Measurements from ENCODE around the gene SPDEF. TPM values are rescaled to one million over a fixed set of nuclear protein-coding genes. Genes with fewer than 3 reads are reported as not detected.

The SPDEF gene
- total RNA-seq, 4 donors from 2014 or later = not detected

DNA sequence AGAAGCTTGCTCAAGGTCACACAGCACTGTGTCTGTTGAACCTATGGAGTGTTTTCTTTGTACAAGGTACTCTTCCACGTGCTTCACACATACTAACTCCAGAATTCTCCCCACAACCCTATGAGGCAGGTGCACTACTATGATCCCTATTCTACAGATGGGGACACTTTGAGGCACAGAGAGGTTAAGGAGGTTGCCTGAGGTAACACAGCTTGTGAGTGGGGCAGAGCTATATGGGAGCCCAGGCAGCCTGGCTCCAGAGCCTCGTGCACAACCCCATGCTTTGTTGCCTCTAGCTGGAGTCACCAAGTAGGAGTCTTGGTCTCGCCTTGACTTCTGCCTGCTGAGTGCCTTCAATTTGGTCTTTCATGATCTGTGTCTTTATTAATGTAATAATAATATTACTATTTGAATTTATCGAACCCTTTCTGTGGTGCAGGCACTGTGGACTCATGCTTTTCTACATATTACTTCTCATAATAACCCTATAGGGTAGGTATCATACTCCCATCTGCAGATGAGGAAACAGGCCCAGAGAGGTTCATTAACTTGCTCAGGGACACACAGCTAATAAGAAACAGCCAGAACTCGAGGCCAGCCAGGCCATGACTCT lies 13.3 kb upstream of the SPDEF start:
- H3K4me1 ChIP-seq = no peaks in the 10 kb centered on the region
- no peak overlapping the region for H3K27ac ChIP-seq
- H3K4me3 ChIP-seq = no peak overlapping the region
- H3K9me3 ChIP-seq = no peaks in the 10 kb centered on the region
- WGBS, 2 donors = 73 to 79% methylated on average over 5 of the region's 5 CpGs
- TF ChIP-seq POLR2A (IDR thresholded peaks at IDR 0.05) = no peak
- TF ChIP-seq EP300 (IDR thresholded peaks at IDR 0.05) = no peak
- TF ChIP-seq, protein P1, sequence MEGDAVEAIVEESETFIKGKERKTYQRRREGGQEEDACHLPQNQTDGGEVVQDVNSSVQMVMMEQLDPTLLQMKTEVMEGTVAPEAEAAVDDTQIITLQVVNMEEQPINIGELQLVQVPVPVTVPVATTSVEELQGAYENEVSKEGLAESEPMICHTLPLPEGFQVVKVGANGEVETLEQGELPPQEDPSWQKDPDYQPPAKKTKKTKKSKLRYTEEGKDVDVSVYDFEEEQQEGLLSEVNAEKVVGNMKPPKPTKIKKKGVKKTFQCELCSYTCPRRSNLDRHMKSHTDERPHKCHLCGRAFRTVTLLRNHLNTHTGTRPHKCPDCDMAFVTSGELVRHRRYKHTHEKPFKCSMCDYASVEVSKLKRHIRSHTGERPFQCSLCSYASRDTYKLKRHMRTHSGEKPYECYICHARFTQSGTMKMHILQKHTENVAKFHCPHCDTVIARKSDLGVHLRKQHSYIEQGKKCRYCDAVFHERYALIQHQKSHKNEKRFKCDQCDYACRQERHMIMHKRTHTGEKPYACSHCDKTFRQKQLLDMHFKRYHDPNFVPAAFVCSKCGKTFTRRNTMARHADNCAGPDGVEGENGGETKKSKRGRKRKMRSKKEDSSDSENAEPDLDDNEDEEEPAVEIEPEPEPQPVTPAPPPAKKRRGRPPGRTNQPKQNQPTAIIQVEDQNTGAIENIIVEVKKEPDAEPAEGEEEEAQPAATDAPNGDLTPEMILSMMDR (IDR thresholded peaks at IDR 0.05) = no peak
- H3K36me3 ChIP-seq = no peaks in the 10 kb centered on the region
- DNase-seq (ENCODE audit: low spot score in 2 of 2) = no peak
- H3K27me3 ChIP-seq = peaks cover 0 to 34% of the 10 kb centered on the region in 2 donors

DNA sequence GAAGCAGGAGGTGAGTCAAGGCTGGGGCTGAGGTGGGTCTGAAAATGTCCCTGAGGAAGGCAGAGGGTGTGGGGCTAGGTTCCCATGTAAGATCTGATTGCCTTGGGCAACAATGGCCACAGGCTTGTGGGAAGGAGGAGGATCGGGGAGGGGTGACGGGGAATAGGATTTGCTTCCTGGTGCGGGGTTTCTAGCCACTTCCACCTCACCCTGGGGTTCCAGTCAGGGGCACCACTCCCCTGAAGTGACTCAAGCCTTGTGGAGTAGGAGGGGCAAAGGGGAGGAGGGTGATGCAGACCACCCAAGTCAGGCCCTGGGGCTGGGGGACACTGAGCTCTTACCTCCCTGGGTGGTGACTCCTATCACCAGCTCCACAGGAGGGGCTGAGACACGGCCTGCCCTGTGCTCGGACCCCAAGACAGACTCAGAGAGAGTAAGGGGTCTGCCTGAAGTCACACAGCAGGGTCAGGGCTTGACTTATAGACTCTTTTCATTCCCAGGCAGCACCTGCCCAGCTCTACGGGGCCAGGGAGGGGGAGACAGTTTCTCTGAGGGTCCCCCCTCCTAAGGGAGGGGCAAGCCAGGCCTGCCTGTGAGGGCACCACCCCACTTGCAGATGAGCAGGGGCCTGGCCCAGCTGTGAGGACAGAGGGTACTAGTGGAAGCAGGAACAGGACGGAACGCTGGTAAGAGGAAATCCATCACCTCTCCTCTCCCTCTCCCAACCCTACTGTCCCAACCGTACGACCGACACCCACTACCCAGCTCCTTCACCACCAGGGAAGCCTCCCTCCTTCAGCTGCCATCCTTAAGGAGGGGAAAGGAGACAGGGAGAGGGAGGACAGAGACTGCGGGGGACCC lies 12.4 kb upstream of the SPDEF start:
- 48 to 51% methylated on average over 10 to 12 of the region's 12 CpGs for WGBS, 2 donors
- no peaks in the 10 kb centered on the region for H3K9me3 ChIP-seq

DNA sequence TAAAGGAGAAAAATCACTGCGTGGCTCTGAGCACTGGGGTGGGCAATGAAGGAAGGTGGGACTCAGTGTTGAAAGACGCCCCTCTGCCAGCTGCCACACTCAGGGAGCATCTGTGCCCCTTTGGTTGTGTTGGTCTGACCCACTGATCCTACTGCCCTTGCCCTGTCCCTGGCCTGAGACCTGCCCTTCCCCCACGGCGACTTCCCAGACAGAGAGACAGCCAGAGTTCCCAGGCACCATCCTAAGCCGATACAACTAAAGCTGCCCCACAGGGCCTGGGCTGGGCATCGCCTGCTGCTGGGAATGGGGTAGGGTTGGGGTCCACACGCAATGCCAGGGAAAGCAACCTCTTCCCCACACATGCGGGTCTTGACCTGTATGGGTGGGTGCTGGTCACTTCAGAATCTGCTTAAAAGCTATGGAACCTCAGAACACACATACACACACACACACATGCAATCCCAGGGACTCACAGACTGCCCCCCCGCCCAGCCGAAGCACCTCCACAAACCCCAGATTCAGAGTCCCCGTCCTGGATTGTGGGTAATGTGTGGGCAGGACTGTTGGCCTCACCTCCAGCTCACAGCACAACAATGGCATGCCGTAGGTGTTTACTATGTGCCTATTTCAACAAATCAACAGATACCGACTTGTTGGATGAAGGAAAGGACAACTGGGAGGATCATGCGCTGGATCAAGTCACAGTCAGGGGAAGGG lies 10.9 kb upstream of the SPDEF start:
- Histone ChIP-seq H3K9me3 (no peaks in the 10 kb centered on the region), H3K27me3 (peaks cover 0 to 34% of the 10 kb centered on the region in 2 donors), H3K4me3 (no peak overlapping the region), H3K27ac (no peak overlapping the region), H3K36me3 (no peaks in the 10 kb centered on the region), H3K4me1 (no peaks in the 10 kb centered on the region)
- TF ChIP-seq POLR2A (IDR thresholded peaks at IDR 0.05) (no peak), EP300 (IDR thresholded peaks at IDR 0.05) (no peak)
- TF ChIP-seq, protein P1 (IDR thresholded peaks at IDR 0.05) = no peak
- 69 to 76% methylated on average over 14 of the region's 14 CpGs for WGBS, 2 donors
- no peak for DNase-seq (ENCODE audit: low spot score in 2 of 2)

More for the DNA sequence above, 12.4 kb upstream of the SPDEF start:
- TF ChIP-seq EP300 (IDR thresholded peaks at IDR 0.05) = no peak
- TF ChIP-seq POLR2A (IDR thresholded peaks at IDR 0.05) = no peak
- TF ChIP-seq, protein P1 (IDR thresholded peaks at IDR 0.05) = no peak
- H3K4me1 ChIP-seq = no peaks in the 10 kb centered on the region
- H3K36me3 ChIP-seq = no peaks in the 10 kb centered on the region
- H3K27me3 ChIP-seq = peaks cover 0 to 34% of the 10 kb centered on the region in 2 donors
- no peak overlapping the region for H3K4me3 ChIP-seq
- H3K27ac ChIP-seq = no peak overlapping the region
- DNase-seq (ENCODE audit: low spot score in 2 of 2) = no peak

DNA sequence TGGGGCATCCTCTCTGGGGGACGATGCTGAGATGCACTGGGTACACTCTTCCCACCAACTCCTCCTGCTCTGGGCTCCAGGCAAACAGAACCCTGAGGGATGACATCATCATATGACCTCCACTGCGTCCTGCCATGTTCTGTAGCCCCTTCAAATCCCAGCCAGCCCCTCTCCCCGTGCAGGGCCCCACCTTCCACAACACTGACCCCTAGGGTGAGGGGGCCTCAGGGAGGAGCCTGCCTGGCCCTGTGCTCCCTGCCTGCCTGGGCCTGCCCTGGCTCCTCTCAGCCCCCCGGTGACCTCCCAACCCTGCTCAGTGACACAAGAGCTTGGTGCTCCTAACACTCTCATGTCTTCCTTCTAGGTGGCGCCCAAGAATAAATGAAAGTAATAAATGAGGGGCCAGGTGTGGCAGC lies 9.6 kb upstream of the SPDEF start:
- 50 to 62% methylated on average over 4 to 5 of the region's 5 CpGs for WGBS, 2 donors
- no peaks in the 10 kb centered on the region for H3K4me1 ChIP-seq
- peaks cover 0 to 34% of the 10 kb centered on the region in 2 donors for H3K27me3 ChIP-seq
- H3K9me3 ChIP-seq = no peaks in the 10 kb centered on the region
- no peaks in the 10 kb centered on the region for H3K36me3 ChIP-seq
- TF ChIP-seq POLR2A (IDR thresholded peaks at IDR 0.05) (no peak), EP300 (IDR thresholded peaks at IDR 0.05) (no peak)
- TF ChIP-seq, protein P1 (IDR thresholded peaks at IDR 0.05) = no peak
- H3K27ac ChIP-seq = no peak overlapping the region
- DNase-seq (ENCODE audit: low spot score in 2 of 2) = no peak
- H3K4me3 ChIP-seq = no peak overlapping the region
